ENCODE data around the gene ARHGAP15. TPM values are rescaled to one million over a fixed set of nuclear protein-coding genes. Genes with fewer than 3 reads are reported as not detected.

Gene ARHGAP15
- total RNA-seq, 2 experiments from 2014 or later = 71.3 to 72.8 TPM

DNA sequence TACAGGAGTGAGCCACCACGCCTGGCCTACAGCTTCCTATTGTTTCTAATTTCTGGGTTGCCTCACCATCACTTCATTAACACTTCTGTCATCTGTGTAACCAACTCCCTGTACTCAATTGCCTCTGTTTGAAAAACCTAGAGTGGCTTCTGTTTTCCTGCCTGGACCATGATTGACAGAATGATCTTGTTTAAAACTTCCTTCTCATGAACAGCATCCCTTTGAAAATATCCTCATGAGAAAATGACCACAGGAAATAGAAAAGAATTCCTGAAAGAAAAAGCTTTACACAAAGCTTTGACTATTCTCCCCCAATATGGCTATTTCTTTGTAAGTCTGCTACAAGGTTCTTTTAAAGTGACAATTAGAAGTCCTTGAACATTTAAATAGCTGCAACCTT lies 672.3 kb downstream of the ARHGAP15 start:
- no peak overlapping the region for H3K27ac Mint-ChIP-seq
- H3K9me3 Mint-ChIP-seq = no peaks in the 10 kb centered on the region
- no peaks in the 10 kb centered on the region for H3K36me3 Mint-ChIP-seq (ENCODE audit: low read depth)
- CTCF ChIA-PET = no interaction called here
- H3K27me3 Mint-ChIP-seq = peaks cover 3% of the 10 kb centered on the region
- H3K4me3 Mint-ChIP-seq = no peak overlapping the region
- ATAC-seq = no peak
- H3K4me1 Mint-ChIP-seq (ENCODE audit: low read depth) = peaks cover 13% of the 10 kb centered on the region
- DNase-seq = no peak
- intact Hi-C loops (cut with micrococcal nuclease) = no loop called here
- TF ChIP-seq, protein P1, sequence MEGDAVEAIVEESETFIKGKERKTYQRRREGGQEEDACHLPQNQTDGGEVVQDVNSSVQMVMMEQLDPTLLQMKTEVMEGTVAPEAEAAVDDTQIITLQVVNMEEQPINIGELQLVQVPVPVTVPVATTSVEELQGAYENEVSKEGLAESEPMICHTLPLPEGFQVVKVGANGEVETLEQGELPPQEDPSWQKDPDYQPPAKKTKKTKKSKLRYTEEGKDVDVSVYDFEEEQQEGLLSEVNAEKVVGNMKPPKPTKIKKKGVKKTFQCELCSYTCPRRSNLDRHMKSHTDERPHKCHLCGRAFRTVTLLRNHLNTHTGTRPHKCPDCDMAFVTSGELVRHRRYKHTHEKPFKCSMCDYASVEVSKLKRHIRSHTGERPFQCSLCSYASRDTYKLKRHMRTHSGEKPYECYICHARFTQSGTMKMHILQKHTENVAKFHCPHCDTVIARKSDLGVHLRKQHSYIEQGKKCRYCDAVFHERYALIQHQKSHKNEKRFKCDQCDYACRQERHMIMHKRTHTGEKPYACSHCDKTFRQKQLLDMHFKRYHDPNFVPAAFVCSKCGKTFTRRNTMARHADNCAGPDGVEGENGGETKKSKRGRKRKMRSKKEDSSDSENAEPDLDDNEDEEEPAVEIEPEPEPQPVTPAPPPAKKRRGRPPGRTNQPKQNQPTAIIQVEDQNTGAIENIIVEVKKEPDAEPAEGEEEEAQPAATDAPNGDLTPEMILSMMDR (IDR thresholded peaks at IDR 0.05) = no peak
- POLR2A ChIA-PET = no interaction called here

DNA sequence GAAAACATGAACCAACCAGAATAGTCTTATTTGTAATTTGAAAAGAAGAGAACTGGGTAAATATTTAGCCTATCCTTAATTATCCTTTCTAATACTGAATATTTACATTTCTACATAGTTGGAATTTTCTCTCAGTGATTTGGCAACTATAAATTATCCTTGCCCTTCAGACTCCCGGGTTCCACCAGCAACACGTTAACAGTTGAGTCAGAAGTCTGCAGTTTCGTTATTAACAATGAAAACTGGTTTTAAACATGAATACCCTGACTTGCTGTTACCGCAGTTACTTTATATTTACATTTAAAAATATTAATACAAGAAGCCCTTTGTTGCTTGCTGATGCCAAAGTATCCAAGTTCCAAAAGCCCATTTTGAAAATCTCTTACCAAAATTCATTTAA lies 673.0 kb downstream of the ARHGAP15 start:
- DNase-seq (no peak), ATAC-seq (peak; percentile 41)
- H3K27ac Mint-ChIP-seq = peak overlapping the region; percentile 82
- no peaks in the 10 kb centered on the region for H3K36me3 Mint-ChIP-seq (ENCODE audit: low read depth)
- H3K4me3 Mint-ChIP-seq = no peak overlapping the region
- H3K9me3 Mint-ChIP-seq = no peaks in the 10 kb centered on the region
- TF ChIP-seq, protein P1 (IDR thresholded peaks at IDR 0.05) = no peak
- intact Hi-C loops (cut with micrococcal nuclease) = no loop called here
- CTCF ChIA-PET = no interaction called here
- H3K27me3 Mint-ChIP-seq = peaks cover 3% of the 10 kb centered on the region
- POLR2A ChIA-PET = no interaction called here
- peaks cover 13% of the 10 kb centered on the region for H3K4me1 Mint-ChIP-seq (ENCODE audit: low read depth)

DNA sequence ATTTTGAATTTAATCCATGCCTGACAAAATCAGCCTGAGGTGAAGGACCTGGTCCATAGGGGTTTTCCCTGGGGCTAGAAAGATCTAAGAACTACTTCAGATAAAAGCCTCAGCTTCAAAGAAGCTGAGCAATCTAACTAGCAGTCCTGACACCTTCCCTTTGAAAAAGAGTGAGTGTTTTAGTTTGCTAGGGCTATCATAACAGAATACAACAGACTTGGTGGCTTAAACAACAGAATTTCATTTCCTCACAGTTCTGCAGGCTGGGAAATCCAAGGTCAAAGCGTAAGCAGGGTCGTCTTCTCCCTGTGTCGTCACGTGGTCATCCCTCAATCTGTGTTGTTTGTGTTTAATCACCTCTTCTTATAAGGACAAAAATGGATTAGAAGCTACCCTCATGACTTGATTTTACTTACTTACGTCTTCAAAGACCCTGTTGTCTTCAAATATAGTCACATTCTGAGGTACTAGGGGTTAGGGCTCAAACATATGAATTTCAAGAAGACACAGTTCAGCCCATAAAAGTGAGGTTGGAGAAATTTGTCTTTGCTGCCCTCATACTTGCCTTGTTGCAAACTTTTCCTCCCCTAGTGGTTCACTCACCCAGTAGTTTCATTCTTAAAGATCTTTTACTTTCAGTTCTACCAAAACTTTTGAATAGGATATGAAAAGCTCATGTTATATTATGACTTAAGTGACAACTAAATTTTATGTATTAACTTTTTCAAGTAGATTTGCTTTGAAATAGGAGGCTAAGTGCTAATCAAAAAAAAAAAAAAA lies 673.8 kb downstream of the ARHGAP15 start:
- ATAC-seq = peak; percentile 78
- POLR2A ChIA-PET = interaction anchor here (1.0 kb wide), 1 partner anchor 113 kb away, joined by 4 read pairs; no protein-coding TSS in a partner anchor

DNA sequence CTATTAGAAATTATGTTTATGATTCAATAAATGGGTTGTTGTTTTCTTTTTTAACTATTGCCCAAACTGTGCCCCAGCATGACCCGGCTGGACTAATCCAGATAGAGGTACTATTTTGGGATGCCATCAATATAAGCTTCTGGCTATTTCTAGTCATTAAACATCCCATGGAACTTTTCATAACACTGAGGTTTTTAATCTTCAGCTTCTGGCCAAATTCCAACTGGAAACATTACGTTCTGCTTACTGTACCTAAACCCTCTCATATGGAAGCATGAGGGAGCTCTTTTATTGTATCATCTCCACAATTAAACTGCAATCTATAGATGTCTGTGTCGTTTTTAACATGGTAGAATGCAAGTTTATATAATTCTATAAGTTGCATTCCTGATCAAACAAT lies 674.7 kb downstream of the ARHGAP15 start:
- TF ChIP-seq, protein P1 (IDR thresholded peaks at IDR 0.05) = no peak
- CTCF ChIA-PET = interaction anchor here (0.7 to 1.2 kb wide), 2 partner anchors 19 to 121 kb away, joined by 3 read pairs; no protein-coding TSS in a partner anchor
- POLR2A ChIA-PET = interaction anchor here (1.2 kb wide), 1 partner anchor 63 kb away, joined by 3 read pairs; no protein-coding TSS in a partner anchor
- no peak for DNase-seq
- Mint-ChIP-seq H3K27ac (no peak overlapping the region), H3K36me3 (ENCODE audit: low read depth) (no peaks in the 10 kb centered on the region), H3K4me1 (ENCODE audit: low read depth) (peaks cover 13% of the 10 kb centered on the region), H3K27me3 (peaks cover 3% of the 10 kb centered on the region), H3K4me3 (no peak overlapping the region), H3K9me3 (no peaks in the 10 kb centered on the region)
- intact Hi-C loops (cut with micrococcal nuclease) = no loop called here
- ATAC-seq = no peak

More for the DNA sequence above, 673.8 kb downstream of the ARHGAP15 start:
- peak; percentile 2 for DNase-seq
- peaks cover 13% of the 10 kb centered on the region for H3K4me1 Mint-ChIP-seq (ENCODE audit: low read depth)
- no peaks in the 10 kb centered on the region for H3K9me3 Mint-ChIP-seq
- TF ChIP-seq, protein P1 (IDR thresholded peaks at IDR 0.05) = no peak
- peak overlapping the region; percentile 82 for H3K27ac Mint-ChIP-seq
- intact Hi-C loops (cut with micrococcal nuclease) = no loop called here
- CTCF ChIA-PET = interaction anchor here (0.7 to 1.2 kb wide), 2 partner anchors 20 to 121 kb away, joined by 3 read pairs; no protein-coding TSS in a partner anchor
- H3K4me3 Mint-ChIP-seq = peak overlapping the region; percentile 33
- no peaks in the 10 kb centered on the region for H3K36me3 Mint-ChIP-seq (ENCODE audit: low read depth)
- peaks cover 3% of the 10 kb centered on the region for H3K27me3 Mint-ChIP-seq

DNA sequence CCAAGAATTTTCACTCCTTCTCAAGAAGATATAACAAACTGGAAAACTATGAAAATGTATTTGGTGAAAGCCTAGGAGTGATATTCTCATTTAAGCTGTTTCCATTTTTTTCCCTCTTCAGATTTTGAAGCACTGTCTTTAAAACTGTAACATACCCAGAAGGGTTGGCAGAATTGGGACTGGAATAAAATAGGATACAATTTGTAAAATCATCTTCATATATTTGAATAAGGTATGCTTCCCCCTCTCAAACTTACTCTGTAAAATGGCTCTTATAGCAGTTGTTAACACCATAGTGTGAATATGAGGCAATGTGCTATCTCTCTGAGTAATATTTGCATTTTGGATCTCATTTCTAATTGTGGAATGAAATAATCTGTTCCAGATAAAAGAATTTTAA lies 676.4 kb downstream of the ARHGAP15 start:
- ATAC-seq (no peak), DNase-seq (no peak)
- TF ChIP-seq, protein P1 (IDR thresholded peaks at IDR 0.05) = no peak
- ChIA-PET CTCF (no interaction called here), POLR2A (no interaction called here)
- Mint-ChIP-seq H3K36me3 (ENCODE audit: low read depth) (no peaks in the 10 kb centered on the region), H3K27me3 (peaks cover 3% of the 10 kb centered on the region), H3K9me3 (no peaks in the 10 kb centered on the region), H3K27ac (no peak overlapping the region), H3K4me3 (no peak overlapping the region), H3K4me1 (ENCODE audit: low read depth) (peaks cover 13% of the 10 kb centered on the region)
- intact Hi-C loops (cut with micrococcal nuclease) = no loop called here
